Measurements from ENCODE around the gene RRN3. TPM values are rescaled to one million over a fixed set of nuclear protein-coding genes. Genes with fewer than 3 reads are reported as not detected.

RRN3 gene
- total and polyA plus RNA-seq, 9 of the 15 experiments (the other 6 are each of a cell fraction or from before 2014, with no cell fraction given) = 22.2 to 49.5 (median 28.4) TPM

- 100% methylated on average over 2 of the region's 2 CpGs for WGBS (ENCODE audit: insufficient coverage, low coverage, missing lambda C conversion rate)
- Histone ChIP-seq H3K79me2 (ENCODE audit: control insufficient read depth, insufficient read depth, low read length) (no peaks in the 10 kb centered on the region), H3K4me3 (no peak overlapping the region), H3K36me3 (ENCODE audit: control insufficient read depth, insufficient read depth, low read length) (peaks cover 71% of the 10 kb centered on the region; the same call in 2 of the 3 replicates), H3K9me3 (replicated peaks; ENCODE audit: control insufficient read depth, insufficient read depth, low read depth, low read length) (no peaks in the 10 kb centered on the region), H4K20me1 (replicated peaks; ENCODE audit: control insufficient read depth, insufficient read depth, low read length) (0 out of 2 replicates have a peak, but pooled peaks cover 6% of the 10 kb centered on the region), H3K9me1 (ENCODE audit: control insufficient read depth, insufficient read depth, low read length) (no peaks in the 10 kb centered on the region), H3K4me1 (replicated peaks in 1 of 2; ENCODE audit: control insufficient read depth in 2 of 2, insufficient read depth in 2 of 2, low read length in 2 of 2) (peaks cover 0 to 6% of the 10 kb centered on the region in 2 experiments; a peak in 2 of 5 replicates), H2AFZ (ENCODE audit: low read depth, low read length) (no peak overlapping the region), H3K9ac (ENCODE audit: insufficient read depth in 1 of 2, low read depth in 2 of 2, low read length in 2 of 2) (no peak overlapping the region), H3K27ac (ENCODE audit: extremely low read depth, low read depth, low read length) (no peak overlapping the region), H3K4me2 (ENCODE audit: insufficient read depth, low read length) (no peak overlapping the region), H3K27me3 (ENCODE audit: control insufficient read depth in 2 of 2, insufficient read depth in 2 of 2, low read length in 2 of 2) (no peaks in the 10 kb centered on the region)
- ChIA-PET POLR2A (interaction anchor here (0.7 kb wide), 1 partner anchor 1784 kb away, joined by 3 read pairs; no protein-coding TSS in a partner anchor), CTCF (ENCODE audit: low intra/inter-chr PET ratio) (no interaction called here)
- DNase-seq (ENCODE audit: extremely low read depth in 1 of 4, low spot score in 3 of 4) (no peak), ATAC-seq (no peak), FAIRE-seq (no peak)
- intact Hi-C loops (cut with micrococcal nuclease) (no loop called here), in situ Hi-C loops (cut with MboI) (no loop called here)
- TF ChIP-seq TSC22D4 (tag; IDR thresholded peaks at IDR 0.05) (no peak), CBFB (CRISPR knock-in tag; IDR thresholded peaks at IDR 0.05) (no peak), ZNF76 (CRISPR knock-in tag; IDR thresholded peaks at IDR 0.05; ENCODE audit: borderline replicate concordance) (no peak), ZNF780A (CRISPR knock-in tag; IDR thresholded peaks at IDR 0.05) (no peak), POLR2G (IDR thresholded peaks at IDR 0.05; ENCODE audit: low read depth, low read length) (no peak), ATF1 (CRISPR knock-in tag; IDR thresholded peaks at IDR 0.05) (no peak), ATF1 (tag; IDR thresholded peaks at IDR 0.05) (no peak), POLR2A (conservative IDR thresholded peaks at IDR 0.05) (no peak), HDGF (IDR thresholded peaks at IDR 0.05) (no peak), ZNF133 (CRISPR knock-in tag; IDR thresholded peaks at IDR 0.05) (no peak), E4F1 (CRISPR knock-in tag; IDR thresholded peaks at IDR 0.05; ENCODE audit: borderline replicate concordance) (no peak), CREBBP (IDR thresholded peaks at IDR 0.05; ENCODE audit: low read depth, low read length) (no peak), IFI16 (CRISPR knock-in tag; IDR thresholded peaks at IDR 0.05) (no peak), ZNF436 (CRISPR knock-in tag; IDR thresholded peaks at IDR 0.05) (no peak), ZNF384 (IDR thresholded peaks at IDR 0.05; ENCODE audit: low read depth, low read length) (no peak), TCF15 (CRISPR knock-in tag; IDR thresholded peaks at IDR 0.05) (no peak), DNMT1 (IDR thresholded peaks at IDR 0.05) (no peak), ZNF707 (CRISPR knock-in tag; conservative IDR thresholded peaks at IDR 0.05) (no peak), FOS (IDR thresholded peaks at IDR 0.05; ENCODE audit: extremely low read depth, insufficient read length) (no peak), RNF2 (IDR thresholded peaks at IDR 0.05) (no peak)
- BruUV-seq (replicated peaks) = no TSS peak
Measured at GRCh38 chr16:15031179-15031578, 62.9 kb downstream of the RRN3 start.
